HG02759 (cell line): ENCODE results near the gene C1orf174.

Experiments
- ATAC-seq: cut with Tn5 transposase; IDR thresholded peaks from one replicate; pipeline ENCODE4 v1.9.1; 2021; ENCODE audit warnings: mild to moderate bottlenecking, moderate library complexity; ENCODE audit not compliant: unreplicated experiment

The C1orf174 gene

GRCh38 chr1:3898475-3898735 lies 1.7 kb downstream of the C1orf174 start:
- ATAC-seq, result no peak

- ATAC-seq, result no peak
These were observed 3.6 kb downstream of the C1orf174 start for GRCh38 chr1:3896396-3897000.

- ATAC-seq, result no peak
These were observed 4.1 kb downstream of the C1orf174 start for GRCh38 chr1:3895951-3896325.

- ATAC-seq, result no peak
These were observed 4.7 kb downstream of the C1orf174 start for GRCh38 chr1:3895279-3895950.

- no peak for ATAC-seq
These were observed 5.3 kb downstream of the C1orf174 start for GRCh38 chr1:3894626-3895278.

GRCh38 chr1:3893190-3893589 lies 6.9 kb downstream of the C1orf174 start:
- no peak for ATAC-seq

GRCh38 chr1:3892748-3893147 lies 7.3 kb downstream of the C1orf174 start:
- ATAC-seq, result no peak

- no peak for ATAC-seq
These were observed 8.7 kb downstream of the C1orf174 start for GRCh38 chr1:3891329-3891865.

GRCh38 chr1:3890389-3891328 lies 9.4 kb downstream of the C1orf174 start:
- no peak for ATAC-seq

- ATAC-seq, result no peak
These were observed 10.1 kb downstream of the C1orf174 start for GRCh38 chr1:3889936-3890335.

- ATAC-seq, result no peak
These were observed 11.8 kb downstream of the C1orf174 start for GRCh38 chr1:3888301-3888700.

GRCh38 chr1:3886691-3887090 lies 13.4 kb downstream of the C1orf174 start:
- ATAC-seq, result no peak

- no peak for ATAC-seq
These were observed 13.9 kb downstream of the C1orf174 start for GRCh38 chr1:3886106-3886670.

GRCh38 chr1:3885611-3886010 lies 14.5 kb downstream of the C1orf174 start:
- no peak for ATAC-seq

- no peak for ATAC-seq
These were observed 15.1 kb downstream of the C1orf174 start for GRCh38 chr1:3884966-3885365.

GRCh38 chr1:3883194-3883925 lies 16.7 kb downstream of the C1orf174 start:
- ATAC-seq, result no peak

GRCh38 chr1:3881193-3881480 lies 18.9 kb downstream of the C1orf174 start:
- no peak for ATAC-seq

GRCh38 chr1:3880429-3881192 lies 19.5 kb downstream of the C1orf174 start:
- no peak for ATAC-seq

GRCh38 chr1:3879787-3880428 lies 20.2 kb downstream of the C1orf174 start:
- no peak for ATAC-seq
